ENCODE measurements around the gene STX17. TPM values are rescaled to one million over a fixed set of nuclear protein-coding genes. Genes with fewer than 3 reads are reported as not detected.
A peak's percentile ranks its signal among the peaks of the same experiment; 100 is the strongest.

The STX17 gene
- total RNA-seq, 2 donors from 2014 or later = 16.1 to 18.8 TPM

DNA sequence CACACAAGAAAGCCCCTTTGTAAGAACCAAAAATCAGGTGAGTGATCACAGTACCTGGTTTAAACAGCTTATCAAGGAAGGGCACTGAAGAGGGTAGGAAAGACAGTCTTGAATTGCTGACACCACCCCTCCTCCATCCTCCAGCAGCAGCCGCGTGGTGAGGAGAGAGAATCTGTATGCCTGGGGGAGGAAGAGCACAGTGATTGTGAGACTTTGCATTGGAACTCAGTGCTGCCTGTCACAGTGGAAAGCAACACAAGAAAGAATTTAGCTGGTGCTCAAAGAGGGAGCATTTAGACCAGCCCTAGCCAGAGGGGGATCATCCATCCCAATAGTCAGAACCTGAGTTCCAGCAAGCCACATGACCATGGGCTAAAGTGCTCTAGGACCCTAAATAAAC is 11.6 kb upstream of the STX17 start:
- Histone ChIP-seq H3K36me3 (no peaks in the 10 kb centered on the region), H3K27ac (no peak overlapping the region), H3K27me3 (no peaks in the 10 kb centered on the region), H3K4me3 (no peak overlapping the region), H3K4me1 (no peaks in the 10 kb centered on the region), H3K9me3 (no peaks in the 10 kb centered on the region)
- TF ChIP-seq, protein P1, sequence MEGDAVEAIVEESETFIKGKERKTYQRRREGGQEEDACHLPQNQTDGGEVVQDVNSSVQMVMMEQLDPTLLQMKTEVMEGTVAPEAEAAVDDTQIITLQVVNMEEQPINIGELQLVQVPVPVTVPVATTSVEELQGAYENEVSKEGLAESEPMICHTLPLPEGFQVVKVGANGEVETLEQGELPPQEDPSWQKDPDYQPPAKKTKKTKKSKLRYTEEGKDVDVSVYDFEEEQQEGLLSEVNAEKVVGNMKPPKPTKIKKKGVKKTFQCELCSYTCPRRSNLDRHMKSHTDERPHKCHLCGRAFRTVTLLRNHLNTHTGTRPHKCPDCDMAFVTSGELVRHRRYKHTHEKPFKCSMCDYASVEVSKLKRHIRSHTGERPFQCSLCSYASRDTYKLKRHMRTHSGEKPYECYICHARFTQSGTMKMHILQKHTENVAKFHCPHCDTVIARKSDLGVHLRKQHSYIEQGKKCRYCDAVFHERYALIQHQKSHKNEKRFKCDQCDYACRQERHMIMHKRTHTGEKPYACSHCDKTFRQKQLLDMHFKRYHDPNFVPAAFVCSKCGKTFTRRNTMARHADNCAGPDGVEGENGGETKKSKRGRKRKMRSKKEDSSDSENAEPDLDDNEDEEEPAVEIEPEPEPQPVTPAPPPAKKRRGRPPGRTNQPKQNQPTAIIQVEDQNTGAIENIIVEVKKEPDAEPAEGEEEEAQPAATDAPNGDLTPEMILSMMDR (IDR thresholded peaks at IDR 0.05) = no peak
- no peak for DNase-seq (ENCODE audit: low spot score)

DNA sequence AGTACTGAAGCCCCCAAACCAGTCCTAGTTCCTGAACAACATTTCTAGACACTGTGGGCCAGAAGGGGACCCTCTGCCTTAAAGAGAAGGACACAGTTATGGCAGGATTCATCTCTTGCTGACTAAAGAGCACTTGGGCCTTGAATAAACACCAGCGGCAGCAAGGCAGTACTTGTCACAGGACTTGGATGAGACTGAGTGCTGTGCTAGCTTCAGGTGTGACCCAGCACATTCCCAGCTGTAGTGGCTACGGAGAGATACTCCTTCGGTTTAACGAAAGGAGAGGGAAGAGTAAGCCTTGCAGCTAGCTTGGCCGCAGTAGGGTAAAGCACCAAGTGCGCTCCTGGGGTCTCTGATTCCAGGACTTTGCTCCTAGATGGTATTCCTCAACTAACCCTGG is 10.9 kb upstream of the STX17 start:
- H3K4me3 ChIP-seq = no peak overlapping the region
- no peak overlapping the region for H3K27ac ChIP-seq
- no peaks in the 10 kb centered on the region for H3K9me3 ChIP-seq
- TF ChIP-seq, protein P1 (IDR thresholded peaks at IDR 0.05) = no peak
- H3K27me3 ChIP-seq = no peaks in the 10 kb centered on the region
- H3K36me3 ChIP-seq = no peaks in the 10 kb centered on the region
- no peaks in the 10 kb centered on the region for H3K4me1 ChIP-seq
- no peak for DNase-seq (ENCODE audit: low spot score)

DNA sequence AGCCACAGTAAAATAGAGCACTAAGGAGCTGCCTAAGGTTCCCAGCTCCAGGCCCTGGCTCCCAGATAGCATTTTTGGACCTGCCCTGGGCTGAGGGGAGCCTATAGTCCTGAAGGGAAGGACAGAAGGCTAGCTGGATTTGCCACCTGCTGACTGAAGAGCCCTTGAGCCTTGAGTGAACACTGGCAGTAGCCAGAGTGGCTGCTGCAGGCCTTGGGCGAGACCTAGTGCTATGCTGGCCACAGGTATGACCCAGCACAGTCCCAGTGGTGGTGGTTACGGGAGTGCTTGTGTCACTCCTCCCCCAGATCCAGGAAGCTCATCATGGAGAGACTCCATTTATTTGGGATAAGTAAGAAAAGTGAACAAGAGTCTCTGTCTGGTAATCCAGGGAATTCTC is 10.3 kb upstream of the STX17 start:
- DNase-seq (ENCODE audit: low spot score) = no peak
- Histone ChIP-seq H3K9me3 (no peaks in the 10 kb centered on the region), H3K36me3 (no peaks in the 10 kb centered on the region), H3K27ac (no peak overlapping the region), H3K4me1 (no peaks in the 10 kb centered on the region), H3K27me3 (no peaks in the 10 kb centered on the region), H3K4me3 (no peak overlapping the region)
- TF ChIP-seq, protein P1 (IDR thresholded peaks at IDR 0.05) = no peak

DNA sequence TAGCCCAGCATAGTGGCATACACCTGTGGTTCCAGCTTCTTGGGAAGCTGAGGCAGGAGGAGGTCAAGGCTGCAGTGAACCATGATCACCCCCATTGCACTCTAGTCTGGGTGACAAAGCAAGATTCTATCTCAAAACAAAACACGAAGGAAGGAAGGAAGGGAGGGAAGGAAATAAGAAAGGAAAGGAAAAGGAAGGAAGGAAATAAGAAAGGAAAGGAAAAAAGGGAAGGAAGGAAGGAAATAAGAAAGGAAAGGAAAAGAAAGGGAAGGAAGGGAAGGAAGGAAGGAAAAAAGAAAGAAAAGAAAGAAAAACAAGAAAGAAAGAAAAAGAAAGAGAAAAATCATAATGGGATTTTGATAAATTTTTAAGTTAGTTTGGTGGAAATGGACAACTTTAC is 3.1 kb upstream of the STX17 start:
- TF ChIP-seq, protein P1 (IDR thresholded peaks at IDR 0.05) = no peak
- Histone ChIP-seq H3K9me3 (no peaks in the 10 kb centered on the region), H3K4me1 (peaks cover 0 to 13% of the 10 kb centered on the region in 2 donors), H3K27ac (no peak overlapping the region), H3K27me3 (no peaks in the 10 kb centered on the region), H3K36me3 (no peaks in the 10 kb centered on the region), H3K4me3 (no peak overlapping the region)
- no peak for DNase-seq (ENCODE audit: low spot score)

DNA sequence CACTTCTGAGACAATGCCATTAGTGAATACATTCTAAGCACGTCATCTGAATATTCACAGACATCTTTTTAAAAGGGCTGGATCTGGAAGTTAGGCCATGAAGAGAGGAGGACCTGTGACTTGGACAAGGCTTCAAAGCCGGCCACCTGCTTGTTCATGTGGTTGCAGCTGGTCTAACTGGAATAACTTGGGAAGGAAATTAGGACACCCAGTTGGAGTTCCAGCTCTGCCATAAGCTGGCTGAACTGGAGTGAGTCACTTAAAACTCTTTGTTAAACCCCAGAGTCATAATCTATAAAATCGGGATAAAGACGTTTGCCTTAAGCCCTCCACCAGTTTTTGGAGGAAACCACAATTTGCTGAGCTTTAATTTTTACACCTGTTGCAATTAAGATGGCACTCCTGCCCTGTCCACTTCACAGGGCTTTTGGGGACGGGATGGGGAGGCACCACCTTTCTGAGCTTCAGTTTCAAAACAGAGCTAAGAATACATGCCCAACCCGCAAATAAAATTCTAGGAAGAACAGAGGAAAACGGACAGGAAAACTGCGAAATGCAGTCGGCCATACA is 536 bp upstream of the STX17 start:
- DNase-seq (ENCODE audit: low spot score) = no peak
- Histone ChIP-seq H3K9me3 (no peaks in the 10 kb centered on the region), H3K4me1 (peaks cover 0 to 15% of the 10 kb centered on the region in 2 donors), H3K27me3 (no peaks in the 10 kb centered on the region), H3K4me3 (peak overlapping the region; percentile 87 to 91), H3K36me3 (no peaks in the 10 kb centered on the region), H3K27ac (peak overlapping the region; percentile 97 to 98)
- TF ChIP-seq, protein P1 (IDR thresholded peaks at IDR 0.05) = no peak

DNA sequence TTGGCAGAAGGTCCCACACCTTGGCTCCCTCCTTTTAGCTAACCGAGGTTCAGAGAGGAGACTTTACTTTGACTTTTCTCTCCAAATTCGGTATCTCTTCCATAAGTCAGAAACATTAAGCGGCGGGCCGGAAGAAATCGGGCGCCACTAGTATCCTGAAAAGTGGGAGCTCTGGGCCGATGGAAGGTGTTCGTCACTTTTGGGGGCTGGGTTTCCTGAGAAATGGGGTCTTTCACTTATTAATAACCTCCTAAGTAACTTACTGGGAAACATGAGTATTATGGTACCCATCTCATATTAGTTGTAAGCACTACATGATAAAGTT is 716 bp downstream of the STX17 start:
- H3K4me3 ChIP-seq = peak overlapping the region; percentile 87 to 91
- peaks cover 0 to 15% of the 10 kb centered on the region in 2 donors for H3K4me1 ChIP-seq
- H3K9me3 ChIP-seq = no peaks in the 10 kb centered on the region
- DNase-seq (ENCODE audit: low spot score) = no peak
- no peaks in the 10 kb centered on the region for H3K36me3 ChIP-seq
- H3K27ac ChIP-seq = peak overlapping the region; percentile 97 to 98
- no peaks in the 10 kb centered on the region for H3K27me3 ChIP-seq
- TF ChIP-seq, protein P1 (IDR thresholded peaks at IDR 0.05) = no peak
